Caco-2 (cell line): ENCODE measurements around the gene HACD4. TPM values are rescaled to one million over a fixed set of nuclear protein-coding genes. Genes with fewer than 3 reads are reported as not detected.

ENCODE experiments used
- BruUV-seq: library from RNA; stranded (reverse); fragments of 400-500 nt; replicated peaks from 2 replicates; lab custom pipeline; 2021; lab: Mats Ljungman, UMichigan
- CTCF ChIA-PET: fragments of 300-600 bp; sonication (Branson Sonifier 250); formaldehyde crosslinking; loops from one replicate; lab custom pipeline; 2022; ENCODE audit warnings: antibody characterized with exemption; lab: Charles Lee
- POLR2A ChIA-PET: fragments of 300-600 bp; sonication (Branson Sonifier 250); formaldehyde crosslinking; loops from one replicate; lab custom pipeline; 2022; ENCODE audit warnings: antibody characterized with exemption; lab: Charles Lee
- DNase-seq, 2 experiments: peaks; one replicate each; pipeline versions ENCODE4 v3.0.0 to v3.0.0-alpha.2; 2020 to 2022
- H3K27me3 ChIP-seq: replicated peaks from 2 replicates; pipeline ENCODE4 v1.6.0; 2011; ENCODE audit warnings: low read length; ENCODE audit not compliant: control insufficient read depth, insufficient read depth
- H3K36me3 ChIP-seq: 2 replicates; pipeline ENCODE4 v1.5.1; 2011; ENCODE audit warnings: low read length; ENCODE audit not compliant: control insufficient read depth, insufficient read depth
- H3K4me1 ChIP-seq: fragments of 250-450 bp; sonication (Bioruptor Pico); 2 replicates; pipeline ENCODE4 v1.5.1; 2020; ENCODE audit warnings: mild to moderate bottlenecking
- H3K4me3 ChIP-seq: 2 replicates; pipeline ENCODE4 v1.5.1; 2011; ENCODE audit warnings: low read depth, mild to moderate bottlenecking, control low read depth, low read length
- H3K9me3 ChIP-seq: fragments of 250-450 bp; sonication (Bioruptor Pico); 2 replicates; pipeline ENCODE4 v1.5.1; 2020; ENCODE audit warnings: mild to moderate bottlenecking, moderate library complexity
- H3K27ac Mint-ChIP-seq: one replicate; pipeline ENCODE4 v1.8.0; 2022; ENCODE audit warnings: mixed read lengths; ENCODE audit not compliant: unreplicated experiment
- H3K27me3 Mint-ChIP-seq: one replicate; pipeline ENCODE4 v1.8.0; 2022; ENCODE audit warnings: mixed read lengths; ENCODE audit not compliant: insufficient read depth, unreplicated experiment
- H3K36me3 Mint-ChIP-seq: one replicate; pipeline ENCODE4 v1.8.0; 2022; ENCODE audit warnings: mild to moderate bottlenecking, mixed read lengths; ENCODE audit not compliant: insufficient read depth, unreplicated experiment
- H3K4me1 Mint-ChIP-seq: one replicate; pipeline ENCODE4 v1.8.0; 2022; ENCODE audit warnings: low read depth, mixed read lengths; ENCODE audit not compliant: unreplicated experiment
- H3K4me3 Mint-ChIP-seq: one replicate; pipeline ENCODE4 v1.8.0; 2022; ENCODE audit warnings: mild to moderate bottlenecking, moderate library complexity, mixed read lengths; ENCODE audit not compliant: unreplicated experiment
- H3K9me3 Mint-ChIP-seq: one replicate; pipeline ENCODE4 v1.8.0; 2022; ENCODE audit warnings: mixed read lengths; ENCODE audit not compliant: unreplicated experiment
- intact Hi-C: fragments of 100-400 bp; cut with micrococcal nuclease; formaldehyde crosslinking; loops from one replicate; pipeline ENCODE4 v1.10.0; 2022; ENCODE audit not compliant: unreplicated experiment
- total RNA-seq: library from RNA; stranded (reverse); gene quantifications from 2 replicates; pipeline ENCODE4 v1.2.3, GENCODE V29; 2022
- TF ChIP-seq, protein P1 (sequence below), 2 experiments: fragments of 200-600 bp in 1 of 2; IDR thresholded peaks; 1 replicate in 1 of 2; 2 replicates in 1 of 2; pipeline versions ENCODE4 v1.5.1 to v1.8.0; 2011 to 2022; ENCODE audit warnings: antibody characterized with exemption in 1 of 2, control low read depth in 1 of 2, inconsistent platforms in 1 of 2, low read depth in 1 of 2, low read length in 1 of 2, mild to moderate bottlenecking in 1 of 2, moderate library complexity in 1 of 2; ENCODE audit not compliant: insufficient read depth in 1 of 2, severe bottlenecking in 1 of 2, unreplicated experiment in 1 of 2

HACD4 gene
- total RNA-seq, 1 experiment from 2014 or later, result not detected

DNA sequence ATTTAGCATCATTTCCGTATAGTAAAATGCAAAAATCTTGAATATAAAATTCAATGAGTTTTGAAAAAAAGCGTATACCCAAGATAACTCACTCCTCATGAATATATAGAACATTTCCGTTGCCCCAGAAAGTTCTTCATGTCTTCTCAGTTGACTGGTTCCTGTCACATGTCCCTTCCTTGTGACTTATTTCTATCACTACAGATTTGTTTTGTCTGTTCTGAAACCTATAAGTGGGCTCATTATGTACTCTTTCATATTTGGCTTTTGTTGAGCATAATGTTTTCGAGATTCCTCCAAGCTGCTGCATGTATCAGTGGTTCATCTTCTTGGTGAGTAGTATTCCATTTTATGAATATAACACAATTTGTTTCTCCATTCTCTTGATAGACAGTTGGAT lies 11.0 kb upstream of the HACD4 start:
- ChIA-PET CTCF (no interaction called here), POLR2A (no interaction called here)
- H3K4me3 Mint-ChIP-seq, result no peak overlapping the region
- Histone ChIP-seq H3K36me3 (no peaks in the 10 kb centered on the region), H3K4me3 (no peak overlapping the region), H3K9me3 (no peaks in the 10 kb centered on the region), H3K27me3 (no peaks in the 10 kb centered on the region), H3K4me1 (no peaks in the 10 kb centered on the region)
- no TSS peak for BruUV-seq
- H3K36me3 Mint-ChIP-seq, result no peaks in the 10 kb centered on the region
- H3K9me3 Mint-ChIP-seq, result no peaks in the 10 kb centered on the region
- H3K27ac Mint-ChIP-seq, result no peak overlapping the region
- no peaks in the 10 kb centered on the region for H3K27me3 Mint-ChIP-seq
- H3K4me1 Mint-ChIP-seq, result no peaks in the 10 kb centered on the region
- TF ChIP-seq, protein P1, sequence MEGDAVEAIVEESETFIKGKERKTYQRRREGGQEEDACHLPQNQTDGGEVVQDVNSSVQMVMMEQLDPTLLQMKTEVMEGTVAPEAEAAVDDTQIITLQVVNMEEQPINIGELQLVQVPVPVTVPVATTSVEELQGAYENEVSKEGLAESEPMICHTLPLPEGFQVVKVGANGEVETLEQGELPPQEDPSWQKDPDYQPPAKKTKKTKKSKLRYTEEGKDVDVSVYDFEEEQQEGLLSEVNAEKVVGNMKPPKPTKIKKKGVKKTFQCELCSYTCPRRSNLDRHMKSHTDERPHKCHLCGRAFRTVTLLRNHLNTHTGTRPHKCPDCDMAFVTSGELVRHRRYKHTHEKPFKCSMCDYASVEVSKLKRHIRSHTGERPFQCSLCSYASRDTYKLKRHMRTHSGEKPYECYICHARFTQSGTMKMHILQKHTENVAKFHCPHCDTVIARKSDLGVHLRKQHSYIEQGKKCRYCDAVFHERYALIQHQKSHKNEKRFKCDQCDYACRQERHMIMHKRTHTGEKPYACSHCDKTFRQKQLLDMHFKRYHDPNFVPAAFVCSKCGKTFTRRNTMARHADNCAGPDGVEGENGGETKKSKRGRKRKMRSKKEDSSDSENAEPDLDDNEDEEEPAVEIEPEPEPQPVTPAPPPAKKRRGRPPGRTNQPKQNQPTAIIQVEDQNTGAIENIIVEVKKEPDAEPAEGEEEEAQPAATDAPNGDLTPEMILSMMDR (IDR thresholded peaks at IDR 0.05; ENCODE audit: insufficient read depth in 1 of 2, low read depth in 1 of 2, low read length in 1 of 2, severe bottlenecking in 1 of 2, unreplicated experiment in 1 of 2), result no peak
- no peak for DNase-seq
- intact Hi-C loops, result no loop called here

DNA sequence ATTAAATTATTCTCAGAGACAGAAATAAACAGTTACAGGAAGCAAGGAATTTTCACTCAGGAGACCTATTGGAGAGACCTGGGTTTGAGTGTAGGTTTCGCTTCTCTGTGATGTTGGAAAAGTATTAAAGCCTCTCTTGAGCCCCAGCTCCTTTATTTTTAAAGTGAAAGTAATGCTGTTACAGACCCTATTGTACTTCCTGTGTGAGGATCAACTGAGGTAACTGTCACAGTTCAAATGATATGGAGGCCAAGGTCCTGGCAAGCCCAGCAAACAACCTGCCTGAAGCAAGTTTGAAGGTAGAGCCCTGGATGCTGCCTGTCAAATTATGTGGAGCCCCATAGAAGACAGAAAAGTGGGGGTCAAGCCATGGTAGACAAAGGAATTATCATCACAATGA lies 7.9 kb upstream of the HACD4 start:
- Mint-ChIP-seq H3K4me3 (no peak overlapping the region), H3K36me3 (no peaks in the 10 kb centered on the region), H3K9me3 (no peaks in the 10 kb centered on the region), H3K4me1 (no peaks in the 10 kb centered on the region), H3K27me3 (no peaks in the 10 kb centered on the region), H3K27ac (no peak overlapping the region)
- POLR2A ChIA-PET, result no interaction called here
- intact Hi-C loops, result no loop called here
- Histone ChIP-seq H3K27me3 (no peaks in the 10 kb centered on the region), H3K36me3 (no peaks in the 10 kb centered on the region), H3K4me1 (no peaks in the 10 kb centered on the region), H3K9me3 (no peaks in the 10 kb centered on the region), H3K4me3 (no peak overlapping the region)
- no TSS peak for BruUV-seq
- DNase-seq, result no peak
- CTCF ChIA-PET, result no interaction called here
- TF ChIP-seq, protein P1 (IDR thresholded peaks at IDR 0.05; ENCODE audit: insufficient read depth in 1 of 2, low read depth in 1 of 2, low read length in 1 of 2, severe bottlenecking in 1 of 2, unreplicated experiment in 1 of 2), result no peak

DNA sequence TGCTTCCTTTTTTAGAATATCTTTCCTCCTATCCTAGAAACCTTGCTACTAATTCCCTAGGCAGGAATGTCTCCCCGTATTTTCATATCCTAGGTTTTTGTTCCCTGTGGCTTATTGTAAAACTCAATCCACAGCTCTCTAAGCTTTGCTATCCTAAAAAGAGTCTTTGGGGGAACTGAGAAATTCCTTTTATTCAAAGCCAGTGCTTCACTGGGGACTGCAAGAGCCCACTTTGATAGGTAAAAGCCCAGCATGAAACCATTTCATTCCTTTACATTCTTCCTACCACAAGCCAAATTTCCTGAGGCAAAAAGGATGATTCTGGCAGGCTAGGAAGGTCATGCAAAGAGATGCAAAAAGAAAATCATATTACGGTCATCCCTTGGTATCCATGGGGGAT lies 5.8 kb upstream of the HACD4 start:
- intact Hi-C loops, result no loop called here

More for the DNA sequence above, 5.8 kb upstream of the HACD4 start:
- no peaks in the 10 kb centered on the region for H3K27me3 ChIP-seq
- H3K4me3 Mint-ChIP-seq, result no peak overlapping the region
- H3K4me3 ChIP-seq, result no peak overlapping the region
- POLR2A ChIA-PET, result no interaction called here
- H3K27ac Mint-ChIP-seq, result no peak overlapping the region
- no peaks in the 10 kb centered on the region for H3K36me3 ChIP-seq
- no peaks in the 10 kb centered on the region for H3K4me1 Mint-ChIP-seq
- no peaks in the 10 kb centered on the region for H3K9me3 ChIP-seq
- TF ChIP-seq, protein P1 (IDR thresholded peaks at IDR 0.05; ENCODE audit: insufficient read depth in 1 of 2, low read depth in 1 of 2, low read length in 1 of 2, severe bottlenecking in 1 of 2, unreplicated experiment in 1 of 2), result no peak
- no peak for DNase-seq
- no peaks in the 10 kb centered on the region for H3K36me3 Mint-ChIP-seq
- no peaks in the 10 kb centered on the region for H3K9me3 Mint-ChIP-seq
- no TSS peak for BruUV-seq
- CTCF ChIA-PET, result no interaction called here
- H3K4me1 ChIP-seq, result no peaks in the 10 kb centered on the region
- no peaks in the 10 kb centered on the region for H3K27me3 Mint-ChIP-seq
